Suprapubic skin (tissue), 3 donors: ENCODE measurements around the gene HNF1B.

Experiments
- POLR2AphosphoS5 ChIP-seq, 3 donors: sonication (generic); formaldehyde crosslinking; IDR thresholded peaks; one replicate each; pipeline ENCODE4 v1.6.1; 2017; ENCODE audit warnings: antibody characterized with exemption in 3 of 3
- TF ChIP-seq, protein P1 (sequence below), 2 donors: fragments of 200-600 bp in 1 of 2; fragments of 450-650 bp in 1 of 2; sonication (generic) in 1 of 2; IDR thresholded peaks; one replicate each; pipeline ENCODE4 v1.5.1; 2016 to 2019; ENCODE audit warnings: antibody characterized with exemption in 2 of 2, mild to moderate bottlenecking in 1 of 2, moderate library complexity in 1 of 2

GRCh38 chr17:37711113-37711512 is 33.7 kb downstream of the HNF1B start:
- TF ChIP-seq, protein P1, sequence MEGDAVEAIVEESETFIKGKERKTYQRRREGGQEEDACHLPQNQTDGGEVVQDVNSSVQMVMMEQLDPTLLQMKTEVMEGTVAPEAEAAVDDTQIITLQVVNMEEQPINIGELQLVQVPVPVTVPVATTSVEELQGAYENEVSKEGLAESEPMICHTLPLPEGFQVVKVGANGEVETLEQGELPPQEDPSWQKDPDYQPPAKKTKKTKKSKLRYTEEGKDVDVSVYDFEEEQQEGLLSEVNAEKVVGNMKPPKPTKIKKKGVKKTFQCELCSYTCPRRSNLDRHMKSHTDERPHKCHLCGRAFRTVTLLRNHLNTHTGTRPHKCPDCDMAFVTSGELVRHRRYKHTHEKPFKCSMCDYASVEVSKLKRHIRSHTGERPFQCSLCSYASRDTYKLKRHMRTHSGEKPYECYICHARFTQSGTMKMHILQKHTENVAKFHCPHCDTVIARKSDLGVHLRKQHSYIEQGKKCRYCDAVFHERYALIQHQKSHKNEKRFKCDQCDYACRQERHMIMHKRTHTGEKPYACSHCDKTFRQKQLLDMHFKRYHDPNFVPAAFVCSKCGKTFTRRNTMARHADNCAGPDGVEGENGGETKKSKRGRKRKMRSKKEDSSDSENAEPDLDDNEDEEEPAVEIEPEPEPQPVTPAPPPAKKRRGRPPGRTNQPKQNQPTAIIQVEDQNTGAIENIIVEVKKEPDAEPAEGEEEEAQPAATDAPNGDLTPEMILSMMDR (IDR thresholded peaks at IDR 0.05): no peak
- no peak for TF ChIP-seq POLR2AphosphoS5 (IDR thresholded peaks at IDR 0.05)
